Measurements from ENCODE around the gene SEC24D.
"Not testable (repeated sequence)": the region's sequence is repeated elsewhere in the genome, so short reads cannot be mapped to it uniquely, and the experiment has no call there.

SEC24D gene, protein sequence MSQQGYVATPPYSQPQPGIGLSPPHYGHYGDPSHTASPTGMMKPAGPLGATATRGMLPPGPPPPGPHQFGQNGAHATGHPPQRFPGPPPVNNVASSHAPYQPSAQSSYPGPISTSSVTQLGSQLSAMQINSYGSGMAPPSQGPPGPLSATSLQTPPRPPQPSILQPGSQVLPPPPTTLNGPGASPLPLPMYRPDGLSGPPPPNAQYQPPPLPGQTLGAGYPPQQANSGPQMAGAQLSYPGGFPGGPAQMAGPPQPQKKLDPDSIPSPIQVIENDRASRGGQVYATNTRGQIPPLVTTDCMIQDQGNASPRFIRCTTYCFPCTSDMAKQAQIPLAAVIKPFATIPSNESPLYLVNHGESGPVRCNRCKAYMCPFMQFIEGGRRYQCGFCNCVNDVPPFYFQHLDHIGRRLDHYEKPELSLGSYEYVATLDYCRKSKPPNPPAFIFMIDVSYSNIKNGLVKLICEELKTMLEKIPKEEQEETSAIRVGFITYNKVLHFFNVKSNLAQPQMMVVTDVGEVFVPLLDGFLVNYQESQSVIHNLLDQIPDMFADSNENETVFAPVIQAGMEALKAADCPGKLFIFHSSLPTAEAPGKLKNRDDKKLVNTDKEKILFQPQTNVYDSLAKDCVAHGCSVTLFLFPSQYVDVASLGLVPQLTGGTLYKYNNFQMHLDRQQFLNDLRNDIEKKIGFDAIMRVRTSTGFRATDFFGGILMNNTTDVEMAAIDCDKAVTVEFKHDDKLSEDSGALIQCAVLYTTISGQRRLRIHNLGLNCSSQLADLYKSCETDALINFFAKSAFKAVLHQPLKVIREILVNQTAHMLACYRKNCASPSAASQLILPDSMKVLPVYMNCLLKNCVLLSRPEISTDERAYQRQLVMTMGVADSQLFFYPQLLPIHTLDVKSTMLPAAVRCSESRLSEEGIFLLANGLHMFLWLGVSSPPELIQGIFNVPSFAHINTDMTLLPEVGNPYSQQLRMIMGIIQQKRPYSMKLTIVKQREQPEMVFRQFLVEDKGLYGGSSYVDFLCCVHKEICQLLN

DNA sequence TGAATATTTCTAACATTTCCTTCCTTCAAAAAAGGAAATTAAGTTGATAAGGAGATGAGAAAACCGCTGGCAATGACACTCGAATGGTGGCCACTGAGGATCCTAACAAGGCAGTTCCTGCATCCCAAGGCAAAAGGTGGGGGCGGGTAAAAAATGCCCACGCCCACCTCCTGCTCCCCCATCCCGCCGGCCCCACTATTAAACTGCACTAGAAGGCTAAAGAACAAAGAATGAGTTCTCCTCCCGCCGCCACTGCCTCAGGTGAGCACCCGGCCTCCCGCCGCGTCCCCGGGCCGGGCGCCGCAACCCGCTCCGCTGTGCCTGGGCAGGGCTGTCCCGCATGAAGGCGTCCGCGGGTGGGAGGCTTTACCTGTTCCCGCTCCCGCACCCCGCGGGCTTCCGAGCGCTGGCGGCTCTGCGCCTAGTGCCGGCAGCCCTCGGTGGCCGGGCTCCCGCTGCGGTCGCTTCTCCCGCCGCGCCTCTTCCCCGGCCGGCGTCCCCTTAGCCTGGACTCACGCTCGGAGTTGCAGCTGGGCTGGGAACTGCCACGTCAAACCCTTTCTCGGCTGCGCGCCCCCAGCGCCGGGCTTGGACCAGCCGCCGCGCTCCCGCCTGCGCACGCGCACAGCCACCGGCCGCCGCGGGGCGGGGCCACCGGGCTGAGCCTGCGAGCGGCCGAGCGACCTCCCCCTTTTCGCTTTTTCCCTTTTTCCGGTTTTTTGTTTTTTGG lies at the start of gene SEC24D:
Gene SEC24D, minus strand, starts transcription at position 556 of the 730 bp plus-strand sequence. CDS start 2,430 bp downstream, outside the sequence.
- DNase-seq: peak; percentile 80

DNA sequence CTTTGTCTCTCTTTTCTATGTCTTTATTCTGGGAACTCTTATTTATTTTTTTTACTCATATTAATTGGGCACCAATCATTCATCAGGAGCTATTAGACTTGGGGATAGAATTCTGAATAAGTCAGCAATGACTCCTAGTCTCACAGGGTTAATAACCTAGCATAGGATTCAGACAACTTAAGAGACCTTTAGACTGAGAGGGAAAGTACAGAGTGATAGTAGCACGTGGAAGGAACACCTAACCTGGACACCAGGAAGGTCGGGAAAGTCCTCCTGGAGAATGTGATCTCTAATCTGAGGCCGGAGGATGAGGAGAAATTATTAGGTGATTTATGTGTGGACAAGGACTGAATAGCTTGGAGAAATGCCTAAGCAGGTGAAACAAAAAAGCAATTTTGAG lies 48.8 kb upstream of the SEC24D start:
- no peak for DNase-seq

DNA sequence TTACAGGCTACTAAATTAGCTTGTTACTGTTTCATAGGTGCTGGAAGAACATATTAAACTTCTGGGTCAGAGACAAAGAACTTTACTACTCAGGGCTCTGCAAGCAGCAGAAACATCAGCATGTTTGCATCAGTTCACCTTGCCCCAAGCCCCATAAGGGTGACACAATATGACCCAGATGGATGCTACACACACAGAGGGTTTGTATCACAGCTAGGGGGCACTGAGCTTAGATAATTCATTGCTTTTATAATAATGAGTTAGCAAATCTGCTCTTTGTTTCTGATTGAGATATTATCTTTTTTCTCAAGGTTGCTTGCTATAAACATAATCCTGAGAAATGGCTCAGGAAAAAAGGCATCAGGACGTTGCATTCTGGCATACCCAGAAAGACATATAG lies 47.9 kb upstream of the SEC24D start:
- no peak for DNase-seq

DNA sequence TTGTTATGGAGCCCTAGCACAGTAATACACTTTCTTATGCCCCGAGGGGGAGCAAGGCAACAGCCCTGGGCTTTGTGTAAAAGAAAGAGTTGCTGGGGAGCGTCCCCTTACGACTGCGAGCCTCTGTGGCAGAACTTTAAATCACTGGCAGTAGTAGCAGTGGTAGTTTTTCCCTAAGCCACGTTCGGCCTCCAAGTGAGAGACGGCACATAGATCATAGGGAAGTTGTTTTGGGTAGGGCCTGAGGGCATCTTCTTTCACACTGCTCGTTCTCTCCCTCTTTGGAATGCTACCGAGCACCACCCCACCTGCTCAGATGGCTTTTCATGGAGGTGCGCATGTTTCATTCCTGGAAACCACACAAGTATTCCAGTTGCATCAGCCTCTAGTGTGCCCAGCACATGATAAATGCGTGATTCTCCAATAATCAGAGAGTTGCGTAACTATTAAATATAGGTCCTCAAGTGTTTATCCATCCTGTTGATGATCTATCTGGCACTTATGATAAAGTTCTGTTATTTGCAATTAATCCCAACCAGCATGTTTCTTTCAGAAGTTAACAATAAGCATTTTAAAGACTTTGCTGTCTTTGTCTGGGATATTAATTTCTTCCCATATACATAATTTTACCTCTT lies 45.7 kb upstream of the SEC24D start:
- no peak for DNase-seq

DNA sequence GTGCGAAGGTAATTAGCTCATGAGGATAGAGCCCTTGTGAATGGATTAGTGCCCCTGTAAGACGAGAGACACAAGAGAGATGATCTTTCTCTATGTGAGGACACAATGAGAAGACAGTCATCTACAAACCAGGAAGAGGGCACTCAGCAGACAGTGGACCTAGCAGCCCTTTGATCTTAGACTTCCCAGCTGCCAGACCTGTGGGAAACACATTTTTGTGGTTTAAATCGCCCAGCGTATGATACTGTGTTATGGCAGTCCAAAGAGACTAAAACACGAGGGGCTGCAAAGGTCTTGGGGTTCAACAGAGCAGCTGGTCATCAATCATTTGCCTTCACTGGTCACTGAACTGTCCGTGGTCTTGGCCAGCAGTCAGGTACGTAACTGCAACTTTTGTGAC lies 43.5 kb upstream of the SEC24D start:
- no peak for DNase-seq

DNA sequence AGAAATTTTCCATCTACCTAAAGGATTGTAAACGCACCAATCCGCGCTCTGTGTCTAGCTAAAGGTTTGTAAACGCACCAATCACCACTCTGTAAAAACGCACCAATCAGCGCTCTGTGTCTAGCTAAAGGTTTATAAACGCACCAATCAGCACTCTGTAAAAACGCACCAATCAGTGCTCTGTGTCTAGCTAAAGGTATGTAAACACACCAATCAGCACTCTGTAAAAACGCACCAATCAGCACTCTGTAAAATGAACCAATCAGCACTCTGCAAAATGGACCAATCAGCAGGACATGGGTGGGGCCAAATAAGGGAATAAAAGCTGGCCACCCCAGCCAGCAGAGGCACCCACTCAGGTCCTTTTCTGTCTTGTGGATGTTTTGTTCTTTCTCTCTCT lies 42.6 kb upstream of the SEC24D start:
- not testable (repeated sequence) for DNase-seq

DNA sequence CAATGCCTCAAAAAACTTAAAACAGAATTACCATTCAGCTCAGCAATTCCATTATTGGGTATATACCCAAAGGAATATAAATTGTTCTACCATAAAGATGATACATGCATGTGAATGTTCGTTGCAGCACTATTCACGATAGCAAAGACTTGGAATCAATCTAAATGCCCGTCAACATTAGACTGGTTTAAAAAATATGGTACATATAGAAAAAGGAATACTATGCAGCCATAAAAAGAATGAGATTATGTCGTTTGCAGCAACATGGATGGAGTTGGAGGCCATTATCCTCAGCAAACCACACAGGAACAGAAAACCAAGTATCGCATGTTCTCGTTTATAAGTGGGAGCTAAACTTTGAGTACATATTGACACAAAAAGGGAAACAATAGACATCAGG lies 41.9 kb upstream of the SEC24D start:
- no peak for DNase-seq

DNA sequence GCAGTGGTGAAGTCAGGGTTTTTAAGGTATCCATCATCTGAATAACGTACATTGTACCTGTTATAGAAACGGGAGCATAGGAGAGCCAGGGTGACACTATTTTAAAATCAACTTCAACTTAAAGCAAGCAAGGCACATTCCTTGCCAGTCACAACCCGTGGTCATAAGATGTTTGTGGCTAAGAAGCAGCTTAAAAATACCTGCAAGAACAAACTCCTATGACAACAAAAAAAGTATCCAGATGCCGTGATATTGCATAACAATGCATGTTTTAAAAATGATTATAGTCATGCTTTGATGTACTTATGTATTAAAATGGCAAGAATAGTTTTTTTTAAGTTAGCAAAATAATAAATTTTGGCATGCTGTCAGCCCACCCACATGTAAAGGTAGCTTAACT lies 36.3 kb upstream of the SEC24D start:
- DNase-seq: no peak

DNA sequence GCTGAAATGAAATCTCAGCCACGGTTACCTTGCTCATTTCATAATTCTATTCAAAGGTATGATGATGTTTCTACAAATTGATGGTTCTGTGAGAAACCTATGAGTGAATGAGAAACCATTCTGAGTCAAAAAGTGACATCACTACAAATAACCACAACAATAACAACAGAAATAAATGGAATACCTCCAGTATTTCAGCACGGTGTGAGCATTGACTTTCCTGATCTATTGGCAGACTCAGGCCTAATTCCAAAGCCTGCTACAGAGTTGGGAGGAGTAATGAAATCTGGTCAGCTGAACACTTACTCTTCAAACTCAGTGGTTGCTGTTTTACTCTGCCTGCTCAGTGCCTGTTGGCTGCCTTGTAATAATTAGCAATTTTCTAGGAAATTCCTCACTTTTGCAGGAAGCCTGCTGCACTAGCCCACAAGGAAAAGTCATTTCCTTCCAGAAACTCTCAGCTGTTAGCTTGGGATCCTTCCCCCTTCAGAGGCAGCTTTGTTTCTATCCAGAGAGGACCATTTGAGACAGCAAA lies 33.9 kb upstream of the SEC24D start:
- DNase-seq: no peak

DNA sequence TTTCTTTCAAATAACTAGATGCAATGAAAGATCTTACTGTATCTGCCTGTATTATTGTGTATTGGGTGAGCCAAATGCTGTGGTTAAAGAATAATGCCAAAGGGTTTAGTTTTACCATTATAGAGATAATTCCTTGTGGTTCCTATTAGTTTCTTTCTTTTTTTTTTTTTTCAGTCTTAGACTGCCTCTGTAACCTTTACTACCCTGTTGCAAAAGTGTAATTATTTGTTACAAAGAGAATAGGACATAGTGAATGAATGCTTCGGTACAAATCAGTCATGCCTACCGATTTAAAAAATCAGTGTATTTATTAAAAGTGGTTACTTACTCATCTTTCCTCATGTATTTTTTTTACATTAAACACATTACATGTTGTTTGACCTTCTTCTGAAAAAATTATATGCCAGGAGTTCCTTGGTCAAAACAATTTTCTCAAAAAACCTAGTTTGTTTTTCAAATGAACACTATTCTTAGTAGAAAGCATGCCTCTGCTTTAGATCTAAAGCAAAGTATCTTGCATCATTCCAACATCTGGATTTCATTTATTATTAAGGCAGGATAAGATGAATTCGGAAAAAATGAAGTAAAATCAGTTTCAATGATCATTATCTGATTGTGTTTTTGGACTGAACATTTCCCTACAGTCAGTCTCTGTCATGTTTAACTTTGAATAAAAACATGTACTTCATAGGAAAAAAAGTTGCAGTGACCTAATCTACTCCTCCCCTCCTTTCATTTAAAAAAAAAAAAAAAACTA lies 31.6 kb upstream of the SEC24D start:
- DNase-seq: no peak

DNA sequence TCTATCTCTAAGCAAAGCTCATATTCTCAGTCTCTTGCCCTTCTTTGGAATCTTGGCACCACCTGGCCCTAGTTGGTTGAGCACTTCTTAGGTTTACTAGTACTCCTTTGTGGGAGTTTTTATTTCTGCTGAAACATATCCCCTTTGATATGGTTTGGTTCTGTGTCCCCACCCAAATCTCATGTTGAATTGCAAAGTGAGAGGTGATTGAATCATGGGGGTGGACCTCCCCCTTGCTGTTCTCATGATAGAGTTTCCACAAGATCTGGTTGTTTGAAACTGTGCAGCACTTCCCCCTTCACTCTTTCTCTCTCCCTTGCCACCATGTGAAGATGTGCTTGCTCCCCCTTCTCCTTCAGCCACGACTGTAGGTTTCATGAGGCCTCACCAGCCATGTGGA lies 30.5 kb upstream of the SEC24D start:
- DNase-seq: no peak

DNA sequence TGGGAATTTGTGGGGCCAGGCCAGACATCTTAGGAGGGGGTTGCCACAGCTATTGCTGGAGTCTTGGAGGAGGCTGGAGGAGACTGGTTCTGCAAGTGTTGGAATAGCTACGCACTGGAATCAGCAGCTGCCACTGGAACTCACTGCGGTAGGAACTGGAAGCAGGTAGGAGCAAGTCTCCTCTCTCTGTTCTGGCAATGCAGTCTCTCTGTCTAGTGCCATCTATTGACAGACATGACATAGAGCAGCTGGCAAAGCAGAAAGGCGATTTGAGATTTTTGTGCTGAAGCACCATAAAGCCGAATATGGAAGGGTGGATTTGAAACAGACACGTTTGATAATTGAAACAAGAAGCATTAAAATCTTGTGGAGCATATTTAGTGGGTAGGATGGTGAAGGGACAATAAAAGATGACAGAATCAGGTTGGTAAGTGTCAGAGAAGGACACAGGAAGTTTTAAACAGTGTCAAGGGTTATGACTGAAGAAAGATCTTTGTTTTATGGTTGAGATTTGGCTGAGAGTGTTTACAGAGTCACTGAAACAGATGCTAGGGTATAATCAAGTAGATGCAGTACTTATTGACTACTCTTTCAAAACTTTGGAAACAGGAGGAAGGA lies 29.3 kb upstream of the SEC24D start:
- peak; percentile 46 for DNase-seq

DNA sequence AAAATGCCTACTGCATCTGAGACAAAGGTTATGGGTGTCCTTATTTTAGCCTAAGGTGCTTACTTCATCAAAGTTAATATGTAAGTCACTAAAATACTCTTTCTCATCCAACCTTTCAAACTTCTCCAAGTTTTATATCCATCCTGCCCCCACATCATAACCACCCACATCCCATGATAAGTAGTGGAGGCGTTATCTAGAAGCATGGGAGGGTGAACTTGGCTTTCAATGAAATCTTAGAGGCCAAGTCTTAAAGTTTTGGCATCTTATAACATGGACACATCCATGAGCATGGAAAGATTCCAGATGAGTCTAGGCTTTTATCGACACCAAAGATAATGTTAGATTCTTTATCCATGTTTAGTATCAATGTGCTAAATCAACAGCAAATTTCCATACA lies 22.9 kb upstream of the SEC24D start:
- DNase-seq: no peak

DNA sequence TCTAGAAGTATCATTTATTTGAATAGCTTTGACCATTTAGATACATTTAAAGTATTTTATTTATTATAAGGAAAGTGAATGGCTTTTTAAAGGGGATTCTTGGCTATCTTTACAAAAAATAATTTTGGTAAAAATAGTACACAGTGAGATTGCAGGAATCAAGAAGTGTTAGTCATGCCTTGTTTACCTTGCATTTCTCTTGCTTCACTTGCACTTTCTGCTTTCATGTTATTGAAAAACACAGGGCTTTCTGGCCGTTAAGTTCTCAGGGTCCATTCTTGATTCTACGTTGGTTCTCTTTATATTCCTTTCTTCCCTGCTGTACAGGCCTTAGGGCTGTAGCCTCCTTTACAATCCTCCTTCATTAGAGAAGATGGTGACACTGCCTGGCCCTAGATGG lies 21.8 kb upstream of the SEC24D start:
- DNase-seq: no peak

DNA sequence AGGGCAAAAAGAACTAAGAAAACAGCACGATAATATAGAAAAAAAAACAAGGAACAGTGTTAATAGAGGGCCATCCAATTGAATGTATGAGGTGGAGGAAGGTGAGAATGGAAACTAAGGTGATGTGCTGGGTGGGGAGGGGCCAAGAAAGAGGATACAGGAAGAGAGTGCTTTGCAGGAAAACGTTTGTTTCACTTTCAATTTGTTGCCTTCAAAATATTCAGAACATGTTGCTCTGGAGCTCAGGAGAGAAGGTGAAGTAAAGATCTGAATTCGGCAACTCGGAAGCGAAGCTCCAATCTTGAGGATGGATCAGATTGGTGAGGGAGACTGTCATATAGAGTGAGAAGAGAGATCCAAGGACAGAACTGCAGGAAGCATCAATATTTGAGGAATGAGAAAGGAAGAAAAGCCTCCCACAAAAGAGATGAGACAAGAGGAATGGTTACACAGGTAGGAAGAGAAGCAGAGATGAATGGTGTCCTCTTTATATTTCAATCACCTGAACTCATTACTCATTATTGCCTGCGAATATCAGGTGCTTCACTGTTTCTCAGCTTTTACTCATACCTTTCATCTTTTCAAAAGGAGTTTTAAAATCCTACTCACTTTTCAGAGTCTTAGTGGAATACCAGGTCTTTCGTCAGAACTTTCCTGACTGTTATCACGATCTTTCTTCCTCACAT lies 14.7 kb upstream of the SEC24D start:
- DNase-seq: peak; percentile 6

DNA sequence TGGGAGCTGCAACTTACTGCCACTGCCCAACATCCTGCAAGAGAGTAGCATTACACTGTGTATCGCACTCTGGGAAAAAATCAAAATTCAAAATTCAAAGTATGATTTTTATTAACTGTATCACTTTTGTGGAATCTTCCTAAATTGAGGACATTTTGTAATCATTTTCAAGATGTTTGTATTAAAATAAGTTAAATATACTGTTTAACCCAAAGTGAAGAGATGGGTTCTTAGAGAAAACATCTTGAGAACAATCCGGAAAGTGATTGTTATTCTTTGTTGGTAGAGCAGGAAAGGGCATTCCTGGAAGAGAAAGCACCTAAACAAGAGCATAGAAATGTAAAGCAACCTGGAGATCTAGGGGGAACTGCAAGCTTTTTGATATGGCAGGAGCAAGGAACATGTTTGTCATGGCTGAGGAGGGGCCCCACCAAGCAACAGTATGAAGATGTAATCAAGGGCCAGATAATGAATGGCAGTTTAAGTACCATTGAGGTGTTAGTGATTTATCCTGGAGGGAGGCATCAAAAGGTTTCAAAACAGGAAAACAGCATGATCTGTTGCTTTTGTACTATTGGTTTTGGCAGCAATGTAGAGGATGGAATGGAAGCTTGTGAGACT lies 14.1 kb upstream of the SEC24D start:
- no peak for DNase-seq

DNA sequence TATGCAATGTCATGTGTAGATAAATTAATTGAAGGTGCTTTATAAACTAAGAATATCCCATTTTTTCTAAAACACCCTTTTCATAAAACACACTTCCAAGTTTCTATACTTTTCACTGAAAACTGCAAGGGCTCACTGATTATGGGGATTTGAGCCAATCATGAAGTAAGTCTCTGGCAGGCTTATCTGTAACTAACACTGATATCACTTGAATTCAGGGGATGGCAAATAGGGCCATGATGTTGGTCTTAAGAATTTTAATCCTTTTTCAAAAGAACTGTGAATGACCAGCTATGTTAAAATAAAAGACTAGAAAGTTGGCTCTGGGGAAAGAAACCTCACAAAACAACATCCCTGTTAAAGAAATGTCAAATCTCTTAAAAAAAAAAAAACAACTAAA lies 13.0 kb upstream of the SEC24D start:
- no peak for DNase-seq

DNA sequence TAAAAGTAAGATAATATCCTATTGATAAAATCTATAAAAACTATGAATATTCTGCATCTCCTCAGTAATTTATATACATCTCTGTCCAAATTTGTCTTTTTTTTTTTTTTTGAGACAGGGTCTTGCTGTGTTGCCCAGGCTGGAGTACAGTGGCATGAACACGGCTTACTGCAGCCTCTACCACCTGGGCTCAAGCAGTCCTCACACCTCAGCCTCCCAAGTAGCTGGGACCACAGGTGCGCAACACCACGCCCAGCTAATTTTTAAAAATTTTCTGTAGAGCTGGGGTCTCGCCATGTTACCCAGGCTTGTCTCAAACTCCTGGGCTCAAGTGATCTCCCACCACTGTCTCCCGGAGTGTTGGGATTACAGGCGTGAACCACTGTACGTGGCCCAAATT lies 12.3 kb upstream of the SEC24D start:
- DNase-seq: no peak

DNA sequence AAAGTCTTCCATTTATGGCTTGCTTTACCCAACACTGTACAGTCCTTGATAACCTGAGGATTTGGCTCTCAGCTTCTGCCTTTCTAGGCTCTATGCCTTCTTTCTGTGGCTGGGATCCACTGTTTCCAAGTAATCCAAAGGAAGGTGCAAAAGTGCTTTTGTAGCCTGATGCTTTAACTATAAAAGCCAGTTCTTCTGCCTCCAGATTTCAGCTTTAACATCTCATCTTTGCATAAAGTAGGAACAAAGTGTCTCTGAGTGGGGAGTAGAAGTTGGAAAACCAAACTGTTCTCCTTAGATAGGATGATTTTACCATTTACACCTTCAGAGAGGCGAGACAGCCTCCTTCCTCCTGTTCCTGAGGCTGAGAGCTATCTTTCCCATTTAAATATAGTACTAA lies 11.1 kb upstream of the SEC24D start:
- DNase-seq: no peak

DNA sequence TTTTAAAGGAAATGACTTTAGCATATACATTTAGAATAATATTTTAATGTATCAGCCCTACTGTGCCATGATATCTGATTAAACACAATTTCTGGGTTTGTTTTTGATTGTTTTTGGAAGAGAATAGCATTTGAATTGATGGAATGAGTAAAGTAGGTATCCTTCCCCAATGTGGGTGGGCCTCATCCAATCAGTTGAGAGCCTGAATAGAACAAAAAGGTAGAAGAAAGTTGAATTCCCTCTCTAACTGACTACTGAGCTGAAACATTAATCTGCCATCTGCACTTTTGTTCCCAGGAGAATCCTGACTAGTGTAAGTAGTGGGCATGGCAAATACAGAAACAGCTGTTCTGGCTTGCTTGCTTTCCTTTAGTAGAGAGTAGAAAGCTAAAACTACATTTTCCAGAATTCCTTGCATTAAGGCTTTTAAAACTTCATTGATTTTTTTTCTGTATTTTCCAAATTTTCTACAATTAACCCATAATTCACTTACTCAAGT lies 9.7 kb upstream of the SEC24D start:
- DNase-seq: no peak
